Islet precursor cell (in vitro differentiated cells): ENCODE results near the gene ADAM12.

Experiments used
- DNase-seq: peaks from one replicate; pipeline ENCODE4 v3.0.0-alpha.2; 2018

ADAM12 gene

DNA sequence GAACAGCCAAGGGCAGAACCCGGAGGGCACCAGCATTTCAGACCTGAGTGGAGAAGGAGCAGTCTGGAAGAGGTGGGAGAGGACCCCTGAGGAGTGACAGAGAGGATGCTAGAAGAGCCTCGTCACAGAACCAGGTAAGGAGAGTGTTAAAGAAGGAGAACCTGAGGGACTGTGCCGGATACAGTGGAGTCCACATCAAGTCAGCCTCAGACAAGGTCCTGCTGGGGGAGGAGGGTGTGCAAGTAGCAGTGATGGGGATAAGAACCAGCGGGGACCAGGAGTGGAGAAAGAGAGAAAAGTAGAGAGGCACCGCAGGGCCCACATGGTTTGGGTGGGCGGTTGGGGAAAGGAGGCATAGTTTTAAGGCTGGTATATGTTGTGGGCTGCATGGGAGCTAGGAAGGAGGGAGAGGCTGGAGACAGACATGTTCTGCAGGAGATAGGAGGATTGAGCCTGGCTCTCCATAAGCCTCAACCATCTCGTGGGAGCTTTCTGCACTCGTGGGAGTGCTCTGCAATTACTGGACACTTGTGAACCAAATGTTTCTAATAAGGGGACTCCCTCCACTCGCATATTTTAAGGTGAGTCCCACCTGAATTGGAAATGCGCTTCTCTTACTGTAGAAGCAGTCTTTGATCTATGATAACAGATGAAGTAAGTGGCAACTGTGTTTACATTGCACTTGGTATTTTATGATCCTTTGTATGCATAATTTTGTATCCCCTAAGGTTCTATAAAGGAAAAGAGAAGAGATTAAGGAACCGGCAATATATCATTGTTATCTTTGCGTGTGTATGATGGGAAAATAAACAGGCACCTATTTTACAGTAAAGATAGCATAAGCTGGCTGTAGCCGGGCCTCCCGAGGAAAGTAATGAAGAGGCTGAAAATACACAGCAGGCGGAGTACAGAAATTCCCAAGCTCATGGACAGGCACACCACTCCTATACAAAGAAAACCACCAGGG is 154.8 kb downstream of the ADAM12 start:
- no peak for DNase-seq

DNA sequence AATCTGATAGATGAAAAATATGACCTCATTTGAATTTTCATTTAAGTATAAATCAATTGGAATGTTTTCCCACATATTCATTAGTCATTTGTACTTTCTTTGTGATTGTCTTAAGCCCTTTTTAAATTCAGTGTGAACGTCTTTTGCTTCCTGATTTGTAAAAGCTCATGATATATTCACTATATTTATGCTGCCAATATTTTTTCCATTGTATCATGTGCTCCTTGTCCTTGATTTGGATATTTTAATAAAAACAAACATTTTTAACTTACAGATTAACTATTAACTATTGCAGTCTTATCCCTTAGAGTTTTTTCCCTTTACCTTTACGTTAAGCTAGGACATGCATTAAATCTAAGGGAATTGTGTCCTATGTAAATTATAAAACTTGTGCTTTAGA is 157.7 kb downstream of the ADAM12 start:
- no peak for DNase-seq

DNA sequence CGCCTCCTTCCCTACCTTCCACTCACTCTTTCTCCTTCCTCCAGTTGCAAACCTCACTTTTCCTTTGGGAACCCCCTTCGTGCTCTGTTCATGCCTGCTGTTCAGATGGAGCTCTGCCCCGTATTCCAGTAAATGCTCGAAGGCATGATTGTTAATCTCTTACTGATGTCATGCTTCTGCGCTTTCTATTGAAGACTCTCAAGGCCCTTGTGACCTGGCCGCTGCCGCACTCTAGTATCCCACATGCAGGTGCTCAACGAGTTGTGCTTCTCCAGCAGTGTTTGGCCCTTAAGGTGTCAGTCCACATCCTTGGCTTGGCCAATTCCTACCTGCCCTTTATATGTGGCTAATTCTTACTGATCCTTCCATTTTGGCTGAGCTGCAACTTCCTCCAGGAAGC is 158.6 kb downstream of the ADAM12 start:
- no peak for DNase-seq

DNA sequence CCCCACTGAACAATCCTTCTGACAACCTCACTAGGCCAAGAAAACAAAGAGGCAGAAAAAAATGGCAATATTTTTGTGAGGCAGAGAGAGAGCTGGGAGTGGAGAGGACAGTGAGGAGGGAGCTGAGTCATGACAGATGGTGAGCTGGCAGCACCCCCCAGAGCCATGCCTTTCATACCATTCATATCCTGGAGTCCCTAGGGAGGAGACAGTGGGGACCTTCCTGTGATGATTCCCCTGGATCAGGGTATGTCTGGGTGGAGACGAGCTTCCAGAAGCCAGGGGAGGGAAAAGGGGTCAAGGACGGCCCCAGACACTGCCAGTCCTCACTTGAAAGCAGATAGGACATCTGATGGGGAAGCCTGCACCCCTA is 160.5 kb downstream of the ADAM12 start:
- no peak for DNase-seq

DNA sequence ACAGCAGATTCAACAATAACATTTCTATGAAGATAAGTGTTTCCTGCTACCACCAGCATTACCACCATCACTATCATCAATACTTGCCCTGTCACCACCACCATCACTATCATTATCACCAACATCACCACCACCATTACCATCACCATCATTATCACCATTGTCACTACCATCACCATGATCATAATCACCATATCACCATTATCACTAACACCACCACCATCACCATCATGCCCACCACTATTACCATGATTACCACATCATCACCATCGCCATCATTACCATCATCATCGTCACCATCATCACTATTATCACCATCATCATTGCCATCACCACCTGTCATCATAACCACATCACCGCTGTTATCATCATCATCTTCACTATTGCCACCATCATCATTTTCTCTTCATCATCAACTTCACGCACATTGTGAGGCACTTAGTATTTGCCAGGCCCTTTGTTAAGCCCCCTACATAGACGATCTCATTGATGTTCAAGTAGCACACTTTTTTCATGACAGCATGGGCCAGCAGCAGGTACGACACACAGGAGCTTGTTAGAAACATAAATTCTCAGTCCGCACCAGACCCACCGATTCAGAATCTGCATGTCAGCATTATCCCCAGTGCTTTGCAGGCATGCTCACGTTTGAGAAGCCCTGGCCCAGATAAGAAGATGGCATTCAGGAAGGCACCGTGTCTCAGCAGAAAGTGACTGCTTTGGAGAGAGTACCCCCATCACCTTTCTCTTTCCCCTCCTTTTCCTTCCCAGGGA is 161.1 kb downstream of the ADAM12 start:
- DNase-seq, result no peak

DNA sequence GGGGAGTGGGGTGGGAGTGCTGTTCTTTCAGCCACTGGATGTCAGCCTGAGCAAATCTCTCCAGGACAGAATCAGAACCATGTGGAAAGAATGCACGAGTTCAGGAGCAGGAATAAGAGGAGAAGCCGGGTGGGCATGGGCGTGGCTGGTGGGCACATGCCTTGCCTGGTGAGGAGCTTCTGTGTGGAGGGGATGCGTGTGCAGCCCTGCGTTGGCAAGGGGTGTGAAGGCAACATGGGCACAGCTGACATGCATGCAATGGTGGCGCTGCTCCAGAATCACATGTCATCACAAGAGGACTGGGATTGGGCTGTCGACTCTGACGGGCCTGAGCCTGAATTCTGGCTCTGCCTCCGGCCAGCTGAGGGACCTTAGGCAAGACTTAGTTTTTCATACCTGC is 162.1 kb downstream of the ADAM12 start:
- no peak for DNase-seq

DNA sequence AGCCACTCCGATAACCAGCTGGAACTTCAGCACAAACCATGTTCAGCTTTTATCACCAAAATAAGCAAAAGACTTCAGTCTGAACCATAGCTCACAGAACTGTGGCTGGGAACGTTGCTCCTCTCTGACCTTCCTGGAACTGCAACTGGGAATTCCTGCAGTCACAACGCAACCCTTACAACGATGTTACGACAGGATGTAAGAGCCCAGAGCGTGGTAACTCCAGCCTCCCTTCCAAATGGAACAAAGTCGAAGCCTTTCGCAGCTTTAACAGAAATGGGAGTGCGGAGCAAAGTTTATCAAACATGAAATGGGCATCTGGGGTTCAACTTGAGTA is 162.6 kb downstream of the ADAM12 start:
- DNase-seq, result no peak

DNA sequence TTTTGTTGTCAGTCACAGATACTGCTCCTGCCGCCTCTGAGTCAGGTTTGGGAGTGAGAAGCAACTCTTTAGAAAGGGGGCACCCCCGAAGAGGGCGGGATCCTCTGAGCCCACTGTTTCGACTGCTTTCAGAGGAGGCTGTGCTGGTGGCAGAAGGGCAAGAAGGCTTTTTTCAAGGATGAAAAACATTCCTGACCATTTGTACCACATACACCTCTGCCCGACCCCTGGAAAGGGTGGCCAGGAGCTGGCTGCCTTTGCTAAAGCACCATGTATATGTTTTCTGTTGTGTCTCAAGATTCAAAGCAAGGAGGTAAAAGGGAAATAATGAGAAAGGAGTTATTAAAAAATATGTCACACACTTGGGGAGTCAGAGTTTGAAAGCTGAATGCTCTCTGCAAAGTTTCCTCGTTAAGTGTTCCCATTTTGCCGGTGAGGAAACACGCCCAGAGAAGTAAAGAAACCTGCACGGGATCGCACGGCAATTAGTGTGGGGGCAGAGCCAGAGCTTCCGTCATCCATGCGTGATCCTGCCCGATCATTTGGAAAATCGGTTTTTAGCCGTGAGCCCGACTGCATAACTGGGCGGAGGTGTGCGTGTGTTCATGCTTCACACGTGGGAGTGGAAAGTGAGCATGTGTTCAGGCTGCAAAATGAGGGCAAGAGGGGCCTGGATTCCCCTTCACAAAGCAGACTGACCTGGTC is 163.2 kb downstream of the ADAM12 start:
- DNase-seq, result no peak

DNA sequence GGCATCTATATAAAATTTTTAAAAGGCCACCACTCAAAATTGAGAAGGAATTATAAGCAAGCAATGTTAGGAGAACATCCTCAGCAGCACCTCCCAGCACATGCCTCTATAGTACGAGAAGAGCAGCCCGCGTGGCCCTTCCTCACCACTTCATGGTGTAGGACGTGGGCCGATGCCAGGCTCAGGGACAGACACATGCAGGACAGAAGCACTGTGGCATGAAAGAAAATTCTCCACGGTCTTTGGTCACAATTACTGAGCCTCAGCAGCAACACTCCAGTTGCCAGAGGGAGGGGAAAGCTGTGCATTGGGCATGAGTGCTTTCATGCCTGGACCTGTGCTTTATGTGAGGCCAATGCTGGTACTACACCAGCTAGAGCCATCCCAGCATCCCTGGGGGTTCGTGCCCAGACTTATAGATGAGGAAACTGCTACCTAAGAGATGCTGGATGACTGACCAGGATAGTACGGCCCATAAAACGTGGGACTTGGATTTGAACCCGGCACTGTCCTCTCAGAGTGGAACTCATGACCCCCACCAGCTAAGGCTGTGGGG is 164.7 kb downstream of the ADAM12 start:
- DNase-seq, result no peak

DNA sequence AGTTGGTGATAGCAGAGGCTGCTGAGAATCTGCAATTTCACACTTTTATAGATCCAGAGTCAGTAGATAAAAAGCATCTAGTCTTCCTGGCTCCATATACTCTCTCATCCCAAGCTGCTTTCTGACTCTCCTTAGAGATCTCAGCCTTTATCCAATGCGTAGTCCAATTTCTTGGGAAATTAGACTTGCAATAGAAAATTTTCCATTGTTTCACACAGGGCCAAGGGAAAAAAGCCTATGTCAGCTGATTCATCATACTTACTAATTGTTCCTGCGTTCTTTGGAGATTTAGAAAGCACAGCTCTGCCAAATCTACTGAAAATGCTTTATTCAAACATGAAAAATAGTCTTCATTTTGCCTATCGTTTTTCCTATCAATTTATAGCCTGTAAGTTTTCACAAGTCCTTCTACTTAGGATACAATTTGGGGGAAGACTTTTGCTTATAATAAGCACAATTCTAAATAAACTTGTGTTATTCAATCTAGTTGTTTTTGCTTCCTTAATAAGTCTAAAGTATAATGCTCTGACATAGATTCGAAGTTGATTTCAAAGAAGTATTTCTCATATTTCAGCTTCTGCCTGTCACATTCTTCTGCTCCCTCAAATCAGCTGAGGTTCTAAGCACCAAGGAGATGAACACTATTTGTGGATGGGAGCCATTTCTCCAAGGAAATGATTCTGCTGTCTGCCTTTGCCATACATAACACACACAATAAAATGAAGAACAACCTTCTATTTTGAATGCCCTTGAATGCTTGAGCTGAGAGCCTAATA is 165.4 kb downstream of the ADAM12 start:
- DNase-seq, result no peak

DNA sequence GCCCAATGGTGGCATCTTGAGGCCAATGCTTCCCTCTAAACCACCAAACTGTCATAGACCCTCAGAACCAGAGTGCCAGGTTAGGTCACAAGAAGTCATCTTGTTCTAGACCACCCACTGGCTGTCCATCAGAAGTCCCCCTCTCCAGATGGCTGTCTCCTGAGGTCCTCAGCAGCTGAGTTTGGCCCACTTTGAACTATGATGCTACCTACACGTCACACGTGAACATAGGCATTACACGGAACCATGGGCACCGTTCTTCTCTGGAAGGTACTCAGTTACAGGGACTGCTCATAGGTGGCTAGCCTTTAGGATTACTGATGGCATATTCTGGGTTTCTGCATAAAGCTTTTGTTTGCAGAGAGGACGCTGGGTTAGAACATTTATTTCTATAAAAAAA is 166.4 kb downstream of the ADAM12 start:
- no peak for DNase-seq

DNA sequence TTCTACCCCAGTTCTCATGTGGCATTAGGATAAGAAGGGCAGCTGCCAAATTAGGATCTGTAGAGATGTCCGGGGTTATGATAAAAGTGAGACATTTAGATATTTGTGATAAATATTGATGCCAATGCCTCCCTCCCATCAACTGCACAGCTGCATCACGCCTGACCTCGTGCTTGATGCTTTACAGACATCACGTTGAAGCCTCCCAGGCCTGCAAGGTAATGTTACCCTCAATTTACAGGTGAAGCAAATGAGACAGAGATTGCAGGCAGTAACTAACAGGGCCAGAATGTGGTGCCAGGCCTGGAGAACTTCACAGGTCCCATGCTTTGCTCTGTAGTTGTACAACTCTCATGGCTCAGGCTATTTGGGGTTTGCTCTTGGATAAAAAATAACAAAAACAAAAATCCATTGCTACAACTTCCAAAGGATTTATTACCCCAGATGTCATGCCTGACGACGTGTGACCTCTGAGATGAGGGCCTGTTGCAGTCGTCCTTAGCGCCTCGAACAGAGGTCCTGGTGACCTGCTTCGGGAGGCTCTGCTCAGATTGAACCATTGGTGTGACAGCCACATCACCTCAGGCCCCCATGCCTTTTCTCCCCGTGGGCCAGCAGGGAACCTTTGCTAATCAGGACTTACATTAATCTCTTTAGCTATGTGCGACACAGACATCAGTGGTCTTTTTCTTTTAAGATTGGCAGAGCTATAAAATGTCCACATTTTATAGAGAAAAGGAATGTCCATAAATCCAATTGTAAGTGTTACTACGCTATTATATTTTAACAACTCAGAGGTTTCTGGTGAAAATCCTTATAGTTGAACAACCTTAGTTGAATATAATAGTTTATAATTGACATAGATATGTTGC is 169.3 kb downstream of the ADAM12 start:
- no peak for DNase-seq

DNA sequence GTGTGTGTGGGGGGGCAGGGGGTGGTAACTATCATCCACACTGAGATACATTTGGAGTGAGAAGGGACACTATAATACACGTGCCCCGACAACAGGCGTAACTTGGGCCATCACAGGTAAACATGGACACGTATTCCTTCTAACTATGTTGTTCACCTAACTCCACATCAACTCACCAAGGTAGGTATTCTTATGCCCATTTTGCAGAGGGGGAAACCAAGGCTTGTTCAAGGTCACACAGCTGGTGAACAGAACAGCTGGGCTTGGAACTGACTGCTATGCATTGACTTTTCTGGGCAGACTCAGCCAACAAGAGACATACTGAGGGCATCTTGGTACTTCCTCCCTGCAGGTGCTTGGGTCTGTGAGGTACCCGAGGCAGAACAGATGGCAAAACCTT is 170.1 kb downstream of the ADAM12 start:
- DNase-seq, result no peak

DNA sequence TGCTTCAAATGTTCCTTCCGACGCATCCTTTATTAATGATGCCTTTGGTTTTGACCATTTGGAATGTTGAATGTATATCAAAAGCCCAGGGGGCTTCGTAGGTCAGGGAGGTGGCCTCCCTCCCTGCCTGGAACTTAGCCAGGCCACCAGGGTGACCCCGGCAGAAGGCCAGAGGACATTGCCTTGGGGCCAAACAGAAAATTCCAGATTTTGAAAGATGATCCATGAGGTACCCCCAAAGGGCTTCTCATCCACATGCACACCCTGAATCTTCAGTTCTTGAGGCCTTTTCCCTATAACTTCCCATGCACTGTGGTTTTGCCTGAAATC is 171.7 kb downstream of the ADAM12 start:
- no peak for DNase-seq

DNA sequence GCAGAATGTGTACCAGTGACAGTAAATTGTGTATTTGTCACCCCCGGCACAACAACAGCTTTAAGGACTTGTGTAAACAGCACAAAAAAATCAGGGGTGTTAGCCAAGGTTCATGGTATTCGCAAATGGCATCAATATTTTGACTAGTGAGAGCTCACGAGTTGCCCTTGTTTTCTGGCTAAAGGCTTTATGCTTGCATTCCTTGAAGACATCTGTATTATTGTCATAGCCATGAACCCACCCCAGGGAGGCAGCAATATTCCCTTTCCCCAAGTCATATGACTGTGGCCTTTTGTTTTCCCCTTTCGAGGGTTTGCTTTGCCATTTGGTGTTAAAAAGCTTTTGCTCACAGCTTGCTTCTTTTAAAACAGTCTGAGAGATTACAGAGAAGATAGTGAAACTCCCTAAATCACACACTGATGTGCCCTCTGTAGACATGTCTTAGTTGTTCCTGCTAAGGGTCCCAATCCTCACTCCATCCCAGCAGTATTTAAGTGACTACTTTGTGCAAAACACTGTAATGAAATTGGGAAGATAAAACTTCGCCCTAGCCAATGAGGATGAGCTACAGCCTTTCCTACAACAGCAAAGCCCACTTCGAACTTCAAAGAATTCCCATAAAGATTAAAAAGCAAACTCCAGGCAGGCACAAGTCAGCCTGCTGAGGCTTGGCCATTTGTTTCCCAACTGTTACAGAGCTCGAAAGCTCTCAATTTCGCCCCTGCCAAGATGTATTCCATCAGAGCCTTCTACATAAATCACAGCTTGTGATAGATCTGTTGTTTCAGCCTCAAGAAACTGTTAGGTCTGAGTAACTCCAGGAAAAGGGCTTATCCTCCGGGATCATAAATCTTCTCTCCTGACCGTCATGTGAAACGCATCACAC is 172.3 kb downstream of the ADAM12 start:
- peak; percentile 78 for DNase-seq

DNA sequence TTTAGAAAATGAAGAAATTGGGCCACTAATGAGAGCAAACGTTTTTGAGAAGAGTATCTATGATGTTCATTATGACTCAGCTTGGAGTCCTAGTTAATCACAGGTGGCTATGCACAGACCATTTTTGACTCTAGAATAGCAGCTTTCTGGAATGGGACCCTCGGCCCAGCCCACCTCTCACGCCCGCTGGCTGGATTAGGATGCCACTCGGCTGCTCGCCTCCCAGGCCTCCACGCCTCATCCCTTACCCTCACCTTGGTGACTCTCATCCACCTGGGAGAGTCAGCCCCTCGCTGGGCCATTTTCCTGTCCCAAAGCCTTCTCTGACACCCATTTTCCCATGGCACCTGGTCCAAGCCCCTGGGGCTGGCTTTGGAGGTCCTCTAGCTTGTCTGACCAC is 173.6 kb downstream of the ADAM12 start:
- DNase-seq, result no peak

DNA sequence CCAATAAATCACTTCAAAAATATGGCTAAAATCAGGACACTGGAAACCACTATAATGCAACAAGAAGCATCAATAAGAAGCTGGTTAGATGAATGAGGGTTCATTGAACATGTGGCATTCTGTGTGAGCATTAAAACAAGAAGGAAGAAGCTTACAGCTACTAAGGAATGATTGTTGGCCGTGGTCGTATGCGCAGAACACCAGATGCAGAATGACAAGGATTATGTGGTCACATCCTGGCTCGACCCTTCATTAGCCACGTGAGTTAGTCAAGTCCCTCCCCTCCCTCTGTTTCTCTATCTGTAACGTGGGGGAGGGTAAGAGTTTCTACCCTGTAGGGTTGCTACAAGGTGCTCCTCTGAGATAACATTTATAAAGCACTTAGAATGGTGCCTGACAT is 174.3 kb downstream of the ADAM12 start:
- DNase-seq, result no peak

DNA sequence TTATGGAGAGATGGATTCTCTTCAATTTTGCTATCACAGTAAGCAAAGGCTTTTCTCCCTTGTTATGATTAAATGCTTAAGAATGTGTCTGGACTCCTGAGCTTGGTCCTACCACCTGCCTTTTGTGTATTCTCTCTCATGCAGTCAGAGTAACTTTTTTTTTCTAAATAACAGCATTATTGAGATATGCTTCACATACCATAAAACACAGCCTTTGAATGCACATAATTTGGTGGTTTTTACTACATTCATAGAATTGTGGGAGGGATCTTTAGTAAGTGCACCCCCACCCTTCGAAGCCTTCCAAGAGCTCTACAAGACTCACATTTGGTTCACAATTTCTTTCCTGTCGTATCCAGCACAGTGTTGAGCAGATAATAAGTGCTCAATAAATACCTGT is 175.5 kb downstream of the ADAM12 start:
- DNase-seq, result no peak

DNA sequence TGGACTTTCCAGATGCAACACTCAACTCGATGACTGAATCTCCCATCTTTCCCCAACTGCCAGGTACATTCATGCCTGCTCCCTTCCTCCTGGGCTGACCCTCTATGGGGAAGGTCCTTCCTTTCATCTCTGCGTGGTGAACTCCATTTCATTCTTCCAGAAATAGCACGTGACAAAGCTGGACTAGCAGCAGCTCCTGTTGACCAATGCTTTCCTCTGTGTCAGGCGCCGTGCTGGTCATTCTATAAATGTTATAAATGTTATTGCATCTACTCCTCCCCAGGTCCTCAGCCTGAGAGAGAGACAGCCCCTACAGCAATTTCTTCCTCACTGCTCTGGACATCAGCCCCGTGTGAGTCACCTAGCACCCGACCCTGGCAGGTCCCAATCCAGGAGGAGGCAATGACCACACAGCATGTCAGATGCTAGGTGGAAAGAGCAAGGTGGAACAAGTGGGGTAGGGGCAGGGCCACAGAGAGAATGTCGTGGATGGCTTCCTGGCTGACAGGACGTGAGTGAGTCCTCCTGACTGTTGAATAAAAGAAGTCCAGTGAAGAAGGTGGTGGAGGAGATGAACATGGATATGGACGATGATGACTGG is 178.1 kb downstream of the ADAM12 start:
- DNase-seq, result no peak

DNA sequence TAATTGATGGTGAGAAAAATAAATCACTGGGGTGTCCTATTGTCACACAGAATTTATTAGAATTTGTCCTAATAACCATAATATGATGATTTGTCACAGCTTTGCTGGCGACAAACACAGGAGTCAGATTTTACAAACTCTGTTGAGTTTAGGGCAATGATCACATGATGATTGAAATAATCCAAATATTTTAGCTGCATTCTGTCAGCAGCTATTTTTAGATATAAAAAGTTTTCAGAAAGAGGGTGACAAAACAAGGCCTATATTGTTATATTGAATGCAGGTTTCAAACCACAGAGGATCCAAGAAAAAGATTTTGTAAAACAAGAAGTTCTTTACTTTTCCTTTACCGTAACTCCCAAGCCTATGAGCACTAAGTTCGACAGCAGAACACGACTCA is 178.8 kb downstream of the ADAM12 start:
- no peak for DNase-seq
